GM19035 (cell line): ENCODE results near the gene PEX26.
"Not testable (repeated sequence)": the region's sequence is repeated elsewhere in the genome, so short reads cannot be mapped to it uniquely, and the experiment has no call there.

Source experiments
- ATAC-seq: cut with Tn5 transposase; IDR thresholded peaks from one replicate; pipeline ENCODE4 v1.9.1; 2021; ENCODE audit not compliant: unreplicated experiment

PEX26 gene

DNA sequence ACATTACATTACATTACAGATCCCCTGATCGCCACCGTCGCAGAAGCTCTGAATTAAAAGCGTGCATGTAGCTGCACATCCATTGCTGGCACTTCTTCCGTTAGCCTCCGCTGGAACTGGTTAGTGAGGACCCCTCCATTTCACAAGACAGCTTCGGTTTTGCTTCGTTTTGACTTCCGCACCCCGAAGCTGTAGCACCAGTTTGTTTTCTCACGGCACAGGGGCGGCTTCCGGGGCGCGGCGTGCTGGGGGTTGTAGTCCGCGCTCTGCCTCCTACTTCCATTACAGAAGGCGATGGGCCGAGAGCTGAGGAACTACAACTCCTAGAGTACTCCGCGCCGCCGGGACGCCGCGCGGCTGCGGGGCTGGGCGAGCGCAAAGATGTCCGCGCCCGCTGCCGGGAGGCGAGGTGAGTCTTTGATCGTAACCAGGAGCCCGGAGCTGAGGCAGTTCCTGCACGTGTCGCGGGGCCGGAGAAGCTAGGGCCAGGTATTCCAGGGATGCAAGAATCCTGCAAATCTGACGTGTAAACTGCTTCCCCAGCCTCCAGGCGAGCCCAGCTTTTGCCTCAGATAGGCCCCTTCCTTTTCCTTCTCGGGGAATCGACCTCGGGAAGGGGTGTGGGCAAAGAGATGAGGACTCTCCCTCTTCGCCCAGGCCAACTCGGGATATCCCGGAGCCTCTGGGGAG is at the start of gene PEX26:
TSS of gene PEX26 (plus strand) at position 352 of the 690 bp plus-strand sequence. CDS start 387 bp downstream, outside the sequence.
- peak; percentile 91 for ATAC-seq

GRCh38 chr22:18028817-18029527 is 48.8 kb upstream of the PEX26 start:
- ATAC-seq, result no peak

GRCh38 chr22:18029686-18030267 is 48.0 kb upstream of the PEX26 start:
- no peak for ATAC-seq

- no peak for ATAC-seq
Observed at GRCh38 chr22:18031695-18032454, 45.9 kb upstream of the PEX26 start.

- ATAC-seq, result no peak
Observed at GRCh38 chr22:18032455-18033101, 45.2 kb upstream of the PEX26 start.

DNA sequence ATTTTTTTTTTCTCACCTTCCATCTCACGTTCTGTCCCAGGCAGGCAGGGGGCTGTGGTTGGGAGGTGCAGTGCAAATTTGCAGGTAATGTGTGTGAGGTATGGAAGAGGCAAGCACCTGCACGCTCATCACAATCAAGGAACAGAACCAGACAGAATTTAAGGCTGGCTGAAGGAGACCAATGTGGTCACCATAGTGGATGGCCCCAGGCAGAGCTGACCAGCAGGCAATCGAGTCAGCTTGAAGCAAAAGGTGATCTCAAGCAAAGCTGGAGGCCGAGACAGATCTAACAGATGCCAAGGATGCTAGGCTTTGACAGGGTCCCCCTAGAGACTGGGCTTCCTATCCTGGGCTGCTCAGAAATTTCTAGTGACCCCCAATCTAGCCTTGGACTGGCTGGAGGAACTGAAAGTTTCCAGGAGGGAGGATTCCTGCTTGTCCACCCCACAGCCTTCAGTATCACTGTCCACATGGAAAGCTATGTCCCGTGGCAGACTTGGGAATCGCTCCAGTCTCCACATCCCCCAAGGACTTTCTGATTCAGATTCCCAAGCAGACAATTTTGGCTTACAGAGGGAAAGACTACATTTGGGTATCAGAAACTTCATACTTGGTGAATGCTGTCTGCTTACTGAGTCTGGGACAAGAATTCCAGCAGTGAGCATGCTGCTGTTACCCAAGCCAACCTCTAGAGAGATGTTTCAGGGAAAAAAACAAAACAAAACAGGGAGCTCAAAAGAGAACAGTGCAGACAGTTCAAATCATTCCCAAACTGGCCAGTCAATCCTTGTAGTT is 44.4 kb upstream of the PEX26 start:
- ATAC-seq, result no peak

DNA sequence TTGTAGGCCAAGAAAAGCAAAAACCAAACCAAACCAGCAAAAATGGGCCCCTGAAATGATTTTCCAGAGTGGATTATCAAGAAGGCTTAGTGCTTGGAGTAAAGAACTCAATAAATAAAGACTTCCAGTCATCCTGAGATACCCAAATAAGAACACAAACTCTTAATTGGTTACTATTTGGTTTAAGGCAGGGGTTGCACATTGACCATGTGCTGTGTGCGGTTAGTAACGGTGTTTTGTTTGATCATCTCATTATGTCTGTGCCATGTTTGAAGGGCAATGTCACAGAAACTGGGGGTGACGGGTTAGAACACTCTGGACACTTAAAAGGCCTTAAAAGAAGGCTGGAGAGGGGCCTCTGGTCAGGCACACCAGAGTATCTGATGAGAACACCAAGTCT is 43.7 kb upstream of the PEX26 start:
- ATAC-seq, result no peak

- ATAC-seq, result no peak
Observed at GRCh38 chr22:18035751-18036150, 42.0 kb upstream of the PEX26 start.

DNA sequence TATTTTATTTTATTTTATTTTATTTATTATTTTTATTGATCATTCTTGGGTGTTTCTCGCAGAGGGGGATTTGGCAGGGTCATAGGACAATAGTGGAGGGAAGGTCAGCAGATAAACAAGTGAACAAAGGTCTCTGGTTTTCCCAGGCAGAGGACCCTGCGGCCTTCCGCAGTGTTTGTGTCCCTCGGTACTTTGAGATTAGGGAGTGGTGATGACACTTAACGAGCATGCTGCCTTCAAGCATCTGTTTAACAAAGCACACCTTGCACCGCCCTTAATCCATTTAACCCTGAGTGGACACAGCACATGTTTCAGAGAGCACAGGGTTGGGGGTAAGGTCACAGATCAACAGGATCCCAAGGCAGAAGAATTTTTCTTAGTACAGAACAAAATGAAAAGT is 36.9 kb upstream of the PEX26 start:
- not testable (repeated sequence) for ATAC-seq

- ATAC-seq, result no peak
Observed at GRCh38 chr22:18042685-18043084, 35.1 kb upstream of the PEX26 start.

DNA sequence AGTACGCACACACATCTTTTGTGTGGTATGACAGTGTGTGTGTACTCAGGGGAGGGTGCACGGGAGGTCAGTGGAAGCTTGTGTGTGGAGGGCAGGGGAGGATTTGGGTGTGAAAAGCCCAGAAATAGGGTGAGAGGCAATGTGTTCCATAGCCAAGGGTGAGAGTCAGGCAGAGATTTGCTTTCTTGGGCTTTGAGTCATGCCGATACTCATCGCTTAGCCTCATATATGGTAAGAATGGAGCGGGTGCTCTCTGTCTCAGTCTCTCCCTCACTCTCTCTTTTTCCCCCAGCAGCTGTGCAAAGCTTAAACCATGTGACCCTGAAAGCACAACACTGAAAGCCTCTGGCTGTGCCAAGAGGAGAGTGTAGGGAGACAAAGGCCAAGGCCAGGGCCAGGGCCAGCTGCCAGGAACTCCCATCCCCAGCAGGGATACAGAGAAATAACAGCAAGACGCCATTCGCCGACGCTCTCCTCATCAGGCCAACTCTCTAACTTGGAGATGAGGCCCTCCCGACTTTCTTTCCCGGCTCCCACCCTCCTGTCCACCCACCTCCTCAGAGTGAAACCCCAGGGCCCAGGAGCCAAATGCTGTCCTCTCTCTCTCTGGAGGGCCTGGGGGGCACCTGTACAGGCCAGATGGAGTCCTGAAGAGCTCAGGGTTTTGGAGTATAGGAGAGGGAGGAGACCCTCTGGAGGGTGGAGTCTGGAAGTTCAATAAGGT is 33.1 kb upstream of the PEX26 start:
- no peak for ATAC-seq

- no peak for ATAC-seq
Observed at GRCh38 chr22:18045794-18046193, 32.0 kb upstream of the PEX26 start.

DNA sequence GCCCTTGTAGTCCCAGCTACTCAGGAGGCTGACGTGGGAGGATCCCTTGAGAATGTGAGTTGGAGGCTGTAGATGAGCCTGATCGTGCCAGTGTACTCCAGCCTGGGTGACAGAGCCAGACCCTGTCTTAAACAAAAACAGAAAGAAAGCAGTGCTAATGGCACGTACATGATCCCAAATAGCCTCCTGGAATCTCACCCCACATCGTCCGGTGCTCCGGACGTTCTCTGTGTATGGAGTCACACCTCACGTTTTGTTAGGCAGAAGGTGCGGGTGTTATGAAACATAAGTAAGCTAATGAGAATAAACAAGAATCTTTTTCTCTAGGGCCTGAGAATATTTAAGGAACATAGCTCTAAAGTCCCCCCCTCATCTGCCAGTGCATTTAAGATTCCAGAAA is 29.7 kb upstream of the PEX26 start:
- ATAC-seq, result no peak

DNA sequence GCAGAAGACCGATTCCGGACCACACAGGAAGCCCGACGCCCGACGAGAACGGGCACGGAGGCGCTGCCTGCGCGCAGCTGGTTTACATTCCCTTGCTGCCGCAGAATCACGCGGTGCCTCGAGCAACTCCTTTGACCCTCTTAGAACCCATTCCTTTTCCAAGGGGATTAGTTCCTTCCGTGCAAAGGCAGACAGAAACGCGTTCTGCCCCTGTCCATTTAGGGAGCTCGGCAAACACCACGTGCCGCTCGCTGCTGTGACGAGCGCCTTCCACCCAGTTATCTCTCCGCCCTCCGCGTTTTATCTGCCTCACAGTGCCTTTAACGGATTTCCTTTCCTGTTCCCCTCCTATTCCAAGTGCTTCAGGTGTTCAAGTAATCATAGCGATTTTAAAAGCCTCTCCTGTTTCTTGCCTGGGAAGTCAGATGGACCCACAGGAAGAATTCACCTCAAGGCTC is 29.3 kb upstream of the PEX26 start:
- ATAC-seq, result no peak

DNA sequence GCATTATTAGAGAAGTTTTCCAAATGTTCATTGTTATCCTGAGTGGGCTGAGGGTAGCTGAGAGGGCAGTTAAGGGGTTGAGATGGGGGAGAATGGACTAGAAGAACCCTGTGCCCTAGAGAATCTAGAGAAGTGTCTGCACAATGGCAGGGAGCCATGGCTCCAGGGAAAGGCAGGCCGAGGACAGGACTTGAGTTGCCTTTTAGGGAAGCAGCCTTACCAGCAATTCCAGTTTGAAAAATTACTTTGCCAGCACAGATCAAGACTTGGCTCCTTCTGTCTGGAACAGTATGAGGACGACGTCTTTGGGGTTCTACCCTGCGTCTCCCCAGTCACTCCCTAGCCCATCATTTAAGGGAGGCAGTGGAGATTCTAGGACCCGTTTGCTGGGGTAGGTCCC is 27.7 kb upstream of the PEX26 start:
- no peak for ATAC-seq

DNA sequence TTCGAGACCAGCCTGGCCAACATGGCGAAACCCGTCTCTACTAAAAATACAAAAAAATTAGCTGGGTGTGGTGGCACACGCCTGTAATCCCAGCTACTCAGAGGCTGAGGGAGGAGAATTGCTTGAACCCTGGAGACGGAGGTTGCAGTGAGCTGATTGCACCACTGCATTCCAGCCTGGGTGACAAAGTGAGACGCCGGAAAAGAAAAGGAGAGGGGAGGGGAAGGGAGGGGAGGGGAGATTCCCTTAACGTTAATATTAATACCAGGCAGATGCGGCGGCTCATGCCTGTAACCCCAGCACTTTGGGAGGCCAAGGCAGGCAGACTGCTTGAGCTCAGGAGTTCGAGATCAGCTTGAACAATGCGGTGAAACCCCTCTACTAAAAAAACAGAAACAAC is 26.7 kb upstream of the PEX26 start:
- ATAC-seq, result not testable (repeated sequence)

GRCh38 chr22:18053216-18053946 is 24.4 kb upstream of the PEX26 start:
- ATAC-seq, result not testable (repeated sequence)

DNA sequence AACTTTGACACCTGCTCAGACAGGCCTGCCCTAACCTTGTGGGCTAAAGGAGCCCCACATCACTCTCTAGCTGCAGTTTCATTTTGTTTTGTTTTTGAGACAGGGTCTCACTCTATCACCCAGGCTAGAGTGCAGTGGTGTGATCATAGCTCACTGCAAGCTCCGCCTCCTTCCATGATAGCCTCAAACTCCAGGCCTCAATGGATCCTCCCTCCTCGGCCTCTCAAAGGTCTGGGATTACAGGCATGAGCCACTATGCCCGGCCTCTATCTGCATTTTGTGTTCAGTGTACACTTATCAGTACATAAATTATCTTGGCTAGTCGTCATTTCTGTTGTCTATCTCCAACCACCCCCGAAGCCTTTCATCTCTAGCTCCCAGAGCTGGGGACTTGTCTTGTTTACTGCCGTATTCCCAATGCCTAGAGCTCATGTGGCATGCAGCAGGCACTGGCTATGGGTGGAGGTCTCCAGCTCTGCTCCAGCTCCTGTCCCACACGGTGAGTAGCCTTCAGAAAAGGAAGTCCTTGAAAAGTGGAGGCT is 22.1 kb upstream of the PEX26 start:
- ATAC-seq, result no peak
